ENCODE results near the gene GLYR1. TPM values are rescaled to one million over a fixed set of nuclear protein-coding genes. Genes with fewer than 3 reads are reported as not detected.
A peak's percentile ranks its signal among the peaks of the same experiment; 100 is the strongest.

The GLYR1 gene
- total RNA-seq, 1 experiment from 2014 or later, result 30.6 TPM

GRCh38 chr16:4876646-4877379 lies 29.7 kb upstream of the GLYR1 start:
- no peak overlapping the region for H3K4me3 ChIP-seq (ENCODE audit: low read length)
- H3K4me2 ChIP-seq (ENCODE audit: low read length), result no peak overlapping the region
- CTCF ChIA-PET, result no interaction called here
- intact Hi-C loops (cut with micrococcal nuclease), result no loop called here
- no peaks in the 10 kb centered on the region for H3K9me2 ChIP-seq (replicated peaks; ENCODE audit: low read length)
- no peaks in the 10 kb centered on the region for H4K20me1 ChIP-seq (ENCODE audit: low read length)
- H3K9me3 ChIP-seq (ENCODE audit: low read length), result no peaks in the 10 kb centered on the region
- TF ChIP-seq EZH2 (IDR thresholded peaks at IDR 0.05; ENCODE audit: low read length, unreplicated experiment) (no peak), CTCF (conservative IDR thresholded peaks at IDR 0.05; ENCODE audit: low read depth, low read length) (no peak), EZH2phosphoT487 (IDR thresholded peaks at IDR 0.05; ENCODE audit: borderline replicate concordance, low read length) (no peak)
- no peaks in the 10 kb centered on the region for H3F3A ChIP-seq (ENCODE audit: low read length, unreplicated experiment)
- peaks cover 21% of the 10 kb centered on the region for H3K36me3 ChIP-seq (ENCODE audit: low read depth, low read length)
- H3K79me2 ChIP-seq (ENCODE audit: low read length), result no peaks in the 10 kb centered on the region
- POLR2A ChIA-PET (ENCODE audit: unreplicated experiment), result no interaction called here
- H2AFZ ChIP-seq (ENCODE audit: low read length), result no peak overlapping the region
- no peaks in the 10 kb centered on the region for H3K27me3 ChIP-seq (ENCODE audit: low read length)
- H3K4me1 ChIP-seq (ENCODE audit: insufficient read depth, low read length), result peaks cover 17% of the 10 kb centered on the region
- DNase-seq (no peak), ATAC-seq (no peak)
- BruUV-seq (replicated peaks), result no TSS peak
- no peak overlapping the region for H3K27ac ChIP-seq (ENCODE audit: low read length)
- H3K9ac ChIP-seq (ENCODE audit: low read length), result no peak overlapping the region

GRCh38 chr16:4874666-4875065 lies 27.6 kb upstream of the GLYR1 start:
- Histone ChIP-seq H3K79me2 (ENCODE audit: low read length) (no peaks in the 10 kb centered on the region), H3K9ac (ENCODE audit: low read length) (no peak overlapping the region), H3K4me3 (ENCODE audit: low read length) (no peak overlapping the region), H3K36me3 (ENCODE audit: low read depth, low read length) (peaks cover 9% of the 10 kb centered on the region), H3K27me3 (ENCODE audit: low read length) (no peaks in the 10 kb centered on the region), H3K9me2 (replicated peaks; ENCODE audit: low read length) (no peaks in the 10 kb centered on the region), H2AFZ (ENCODE audit: low read length) (no peak overlapping the region), H3K4me1 (ENCODE audit: insufficient read depth, low read length) (peaks cover 11% of the 10 kb centered on the region), H3K27ac (ENCODE audit: low read length) (no peak overlapping the region), H4K20me1 (ENCODE audit: low read length) (no peaks in the 10 kb centered on the region), H3F3A (ENCODE audit: low read length, unreplicated experiment) (no peaks in the 10 kb centered on the region), H3K4me2 (ENCODE audit: low read length) (no peak overlapping the region), H3K9me3 (ENCODE audit: low read length) (no peaks in the 10 kb centered on the region)
- ChIA-PET POLR2A (ENCODE audit: unreplicated experiment) (no interaction called here), CTCF (no interaction called here)
- no peak for TF ChIP-seq CTCF (conservative IDR thresholded peaks at IDR 0.05; ENCODE audit: low read depth, low read length)
- no peak for TF ChIP-seq EZH2phosphoT487 (IDR thresholded peaks at IDR 0.05; ENCODE audit: borderline replicate concordance, low read length)
- TF ChIP-seq EZH2 (IDR thresholded peaks at IDR 0.05; ENCODE audit: low read length, unreplicated experiment), result no peak
- intact Hi-C loops (cut with micrococcal nuclease), result no loop called here
- ATAC-seq, result no peak
- no peak for DNase-seq
- BruUV-seq (replicated peaks), result TSS peak; percentile 31

- Histone ChIP-seq H3K4me2 (ENCODE audit: low read length) (no peak overlapping the region), H3K9me2 (replicated peaks; ENCODE audit: low read length) (no peaks in the 10 kb centered on the region), H3K79me2 (ENCODE audit: low read length) (peaks cover 4% of the 10 kb centered on the region; the same call in 1 of the 2 replicates), H3K27ac (ENCODE audit: low read length) (no peak overlapping the region), H3K4me3 (ENCODE audit: low read length) (no peak overlapping the region), H3K9me3 (ENCODE audit: low read length) (no peaks in the 10 kb centered on the region), H3K9ac (ENCODE audit: low read length) (no peak overlapping the region), H4K20me1 (ENCODE audit: low read length) (no peaks in the 10 kb centered on the region), H3F3A (ENCODE audit: low read length, unreplicated experiment) (no peaks in the 10 kb centered on the region), H3K36me3 (ENCODE audit: low read depth, low read length) (peaks cover 5% of the 10 kb centered on the region; the same call in 1 of the 2 replicates), H2AFZ (ENCODE audit: low read length) (no peak overlapping the region), H3K4me1 (ENCODE audit: insufficient read depth, low read length) (no peaks in the 10 kb centered on the region), H3K27me3 (ENCODE audit: low read length) (no peaks in the 10 kb centered on the region)
- TF ChIP-seq CTCF (conservative IDR thresholded peaks at IDR 0.05; ENCODE audit: low read depth, low read length), result no peak
- no peak for TF ChIP-seq EZH2 (IDR thresholded peaks at IDR 0.05; ENCODE audit: low read length, unreplicated experiment)
- TF ChIP-seq EZH2phosphoT487 (IDR thresholded peaks at IDR 0.05; ENCODE audit: borderline replicate concordance, low read length), result no peak
- BruUV-seq (replicated peaks), result no TSS peak
- POLR2A ChIA-PET (ENCODE audit: unreplicated experiment), result no interaction called here
- CTCF ChIA-PET, result no interaction called here
- ATAC-seq (no peak), DNase-seq (no peak)
- intact Hi-C loops (cut with micrococcal nuclease), result no loop called here
Measured at GRCh38 chr16:4873091-4873490, 26.0 kb upstream of the GLYR1 start.

Measured in PC-3 (cell line).